GM19035 (cell line): ENCODE measurements around the gene CHCHD6.

Source experiments
- ATAC-seq: cut with Tn5 transposase; IDR thresholded peaks from one replicate; pipeline ENCODE4 v1.9.1; 2021; ENCODE audit not compliant: unreplicated experiment

Gene CHCHD6

DNA sequence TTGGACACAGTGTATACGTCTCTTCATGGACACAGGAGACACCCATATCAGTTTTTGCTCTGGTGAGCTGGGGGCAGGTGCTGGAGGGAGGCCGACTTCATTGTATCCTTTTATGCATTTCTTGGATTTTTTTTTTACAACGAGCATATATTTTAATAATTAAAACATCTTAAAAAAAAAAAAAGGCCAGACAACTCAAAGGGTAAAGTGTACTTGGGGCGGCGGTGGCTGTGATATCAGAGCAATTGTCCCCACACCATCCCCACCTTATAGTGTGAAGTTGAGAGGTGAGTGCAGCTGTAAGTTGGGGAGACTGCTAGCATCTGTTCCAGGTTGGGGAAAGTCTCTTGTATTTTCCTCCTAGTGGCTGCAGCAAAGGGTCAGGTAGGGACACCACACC is 266.9 kb downstream of the CHCHD6 start:
- no peak for ATAC-seq

DNA sequence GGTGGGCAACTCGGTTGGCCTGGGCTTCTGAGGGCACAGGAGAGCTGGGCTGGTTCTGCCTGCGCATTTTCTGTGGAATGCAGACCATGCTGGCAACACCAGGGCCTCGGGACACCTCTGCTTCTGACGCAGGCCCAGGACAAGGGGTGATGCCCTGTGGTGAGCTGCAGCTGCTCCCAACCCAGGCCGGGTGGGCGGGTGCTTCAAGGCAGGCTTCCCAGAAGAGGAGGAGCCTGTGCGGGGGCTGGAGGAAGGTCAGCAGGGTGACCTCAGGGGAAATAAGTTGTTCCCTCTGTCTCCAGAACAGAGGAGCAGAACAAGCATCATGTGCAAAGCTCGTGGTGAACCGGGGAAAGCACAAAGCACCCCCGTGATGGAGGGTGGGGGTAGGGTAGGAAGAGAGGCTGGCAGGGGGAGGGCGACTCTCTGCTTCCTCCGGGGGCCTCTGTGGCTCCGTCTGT is 267.9 kb downstream of the CHCHD6 start:
- ATAC-seq, result no peak

GRCh38 chr3:126972866-126973265 is 268.8 kb downstream of the CHCHD6 start:
- ATAC-seq, result no peak

- ATAC-seq, result no peak
Observed at GRCh38 chr3:126973814-126974213, 269.8 kb downstream of the CHCHD6 start.

DNA sequence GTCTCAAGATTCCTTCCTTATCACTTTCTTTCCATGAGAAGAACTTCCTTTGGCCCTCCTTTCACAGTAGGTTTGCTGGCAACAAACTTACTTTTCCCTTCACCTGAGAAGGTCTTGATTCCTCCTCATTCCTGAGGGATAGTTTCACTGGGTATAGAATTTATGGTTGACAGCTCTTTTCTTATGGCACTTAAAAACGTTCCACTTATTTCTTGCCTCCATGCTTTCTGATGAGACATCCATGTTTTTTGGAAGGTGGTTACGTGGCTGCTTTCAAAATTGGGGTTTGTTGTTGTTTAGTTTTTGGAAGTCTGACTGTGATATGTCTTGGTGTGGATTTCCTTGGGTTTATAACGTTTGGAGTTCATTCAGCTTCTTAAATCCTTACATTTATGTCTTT is 270.7 kb downstream of the CHCHD6 start:
- ATAC-seq, result no peak

DNA sequence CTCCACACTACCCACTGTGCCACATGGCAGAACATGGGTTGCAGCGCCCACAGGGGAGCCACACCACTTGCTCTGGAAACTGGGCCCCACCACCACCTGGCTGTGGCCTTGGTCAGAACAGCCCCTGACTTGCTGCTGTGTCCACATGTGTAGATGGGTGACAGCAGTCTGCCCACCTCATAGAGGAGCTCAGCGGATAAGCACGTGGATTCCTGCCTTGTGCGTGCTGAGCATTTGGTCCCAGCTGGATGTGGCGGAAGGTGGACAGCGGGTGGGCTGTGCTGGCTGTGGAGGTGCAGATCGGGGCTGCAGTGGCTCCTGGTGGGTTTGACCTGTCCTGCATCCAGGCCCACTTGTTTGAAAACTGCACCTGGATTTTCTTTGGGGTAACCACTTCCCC is 272.9 kb downstream of the CHCHD6 start:
- no peak for ATAC-seq

GRCh38 chr3:126977821-126978220 is 273.8 kb downstream of the CHCHD6 start:
- ATAC-seq, result no peak

GRCh38 chr3:126978291-126978690 is 274.3 kb downstream of the CHCHD6 start:
- no peak for ATAC-seq

- ATAC-seq, result no peak
Observed at GRCh38 chr3:126979046-126979628, 275.1 kb downstream of the CHCHD6 start.

GRCh38 chr3:126980266-126980811 is 276.3 kb downstream of the CHCHD6 start:
- ATAC-seq, result no peak

GRCh38 chr3:126982126-126982470 is 278.1 kb downstream of the CHCHD6 start:
- ATAC-seq, result peak; percentile 32

- ATAC-seq, result peak; percentile 76
Observed at GRCh38 chr3:126982471-126983175, 278.6 kb downstream of the CHCHD6 start, which contains the start of gene PLXNA1. Gene PLXNA1, plus strand, starts transcription at chr3:126983115. Its CDS starts 5,479 bp downstream, at chr3:126988594.

GRCh38 chr3:126983276-126983652 is 279.2 kb downstream of the CHCHD6 start:
- peak; percentile 11 for ATAC-seq

- ATAC-seq, result peak; percentile 5
Observed at GRCh38 chr3:126983653-126984390, 279.8 kb downstream of the CHCHD6 start.

GRCh38 chr3:126984391-126985131 is 280.5 kb downstream of the CHCHD6 start:
- ATAC-seq, result no peak

DNA sequence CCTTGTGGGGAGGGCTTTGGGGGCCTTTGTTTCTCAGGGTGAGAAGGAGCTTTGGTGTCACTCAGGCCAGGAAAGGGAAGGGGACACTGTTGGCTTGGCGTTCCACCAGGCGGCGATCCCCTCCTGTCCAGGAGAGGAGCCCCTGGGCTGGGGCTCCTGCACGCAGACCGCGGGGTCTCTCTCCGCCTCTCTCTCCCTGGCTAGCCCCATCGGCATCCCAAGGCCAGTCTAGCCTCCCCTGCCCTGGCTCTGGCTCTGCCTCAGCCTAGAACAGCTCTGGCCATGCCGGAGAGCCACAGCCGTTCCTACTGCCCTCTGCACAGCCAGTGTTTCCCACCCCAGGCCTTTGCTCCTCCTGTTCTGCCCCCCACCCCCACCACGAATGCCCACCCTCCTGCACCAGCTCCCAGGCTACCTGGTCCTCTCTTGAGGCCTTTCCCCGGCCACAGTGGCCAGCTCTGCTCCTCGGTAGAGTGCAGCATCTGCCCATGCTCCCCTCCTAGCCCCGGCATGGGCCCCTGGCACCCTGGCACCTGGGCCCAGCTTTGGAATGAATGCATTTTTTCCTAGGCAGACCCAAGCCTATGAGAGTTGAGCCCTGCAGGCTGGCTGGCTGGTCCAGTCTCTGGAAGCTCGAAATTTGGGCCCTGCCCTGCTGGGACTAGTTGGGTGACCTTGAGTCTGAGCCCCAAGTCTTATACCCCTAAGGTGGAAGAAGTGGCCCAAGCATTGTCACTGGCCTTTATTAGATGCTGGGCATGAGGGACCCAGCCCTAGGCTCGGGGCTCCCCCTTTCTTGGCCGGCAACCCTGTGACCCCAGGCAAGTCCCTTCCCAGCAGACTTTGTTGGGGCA is 281.3 kb downstream of the CHCHD6 start:
- no peak for ATAC-seq

DNA sequence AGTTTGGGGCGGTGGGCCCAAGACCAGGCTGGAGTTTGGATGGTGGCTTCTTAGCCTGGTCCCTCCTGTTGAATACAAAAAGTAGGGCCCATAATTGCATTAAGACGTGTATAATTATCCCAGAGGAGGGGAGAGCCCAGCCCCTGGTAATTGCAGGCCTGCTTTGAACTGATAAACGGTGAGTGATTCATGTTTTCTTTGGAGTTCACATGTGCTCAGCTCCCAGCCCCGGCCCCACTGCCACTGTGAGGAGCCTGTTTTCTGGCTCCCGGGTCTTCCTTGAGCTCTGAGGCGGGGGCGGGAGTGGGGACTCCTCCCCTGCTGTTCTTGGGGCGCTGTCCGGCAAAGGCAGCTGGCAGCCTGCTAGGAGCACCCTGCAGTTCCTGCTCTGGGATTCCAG is 282.0 kb downstream of the CHCHD6 start:
- no peak for ATAC-seq

- no peak for ATAC-seq
Observed at GRCh38 chr3:126987129-126987528, 283.1 kb downstream of the CHCHD6 start.

DNA sequence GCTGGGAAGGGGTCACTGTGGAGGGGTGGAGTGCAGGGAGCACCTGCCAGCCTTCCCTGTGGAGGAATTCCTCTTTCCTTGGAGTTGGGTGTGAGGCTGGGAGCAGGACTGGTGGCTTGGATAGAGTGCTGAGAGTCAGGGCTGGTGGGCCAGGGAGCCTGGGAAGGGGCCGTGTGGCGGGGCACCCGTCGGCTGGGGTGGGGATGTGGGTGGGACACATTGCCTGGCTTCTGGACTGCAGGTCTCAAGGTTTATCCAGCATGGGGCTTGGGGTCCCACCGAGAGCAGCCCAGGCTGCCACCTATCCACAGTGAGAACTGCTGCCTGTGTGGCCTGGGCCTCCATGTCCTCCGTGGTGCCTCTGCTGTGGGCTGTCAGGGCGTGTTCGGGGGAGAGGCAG is 283.6 kb downstream of the CHCHD6 start:
- no peak for ATAC-seq

DNA sequence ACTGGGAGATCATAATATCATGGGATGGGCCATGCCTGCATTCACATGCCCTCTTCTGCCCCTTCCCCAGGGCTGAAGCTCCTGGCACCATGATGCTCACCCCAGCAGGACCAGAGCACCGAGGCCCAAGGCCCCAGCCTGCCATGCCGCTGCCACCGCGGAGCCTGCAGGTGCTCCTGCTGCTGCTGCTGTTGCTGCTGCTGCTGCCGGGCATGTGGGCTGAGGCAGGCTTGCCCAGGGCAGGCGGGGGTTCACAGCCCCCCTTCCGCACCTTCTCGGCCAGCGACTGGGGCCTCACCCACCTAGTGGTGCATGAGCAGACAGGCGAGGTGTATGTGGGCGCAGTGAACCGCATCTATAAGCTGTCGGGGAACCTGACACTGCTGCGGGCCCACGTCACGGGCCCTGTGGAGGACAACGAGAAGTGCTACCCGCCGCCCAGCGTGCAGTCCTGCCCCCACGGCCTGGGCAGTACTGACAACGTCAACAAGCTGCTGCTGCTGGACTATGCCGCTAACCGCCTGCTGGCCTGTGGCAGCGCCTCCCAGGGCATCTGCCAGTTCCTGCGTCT is 284.5 kb downstream of the CHCHD6 start:
- ATAC-seq, result no peak
